Coronary artery (tissue), 2 donors: Measurements from ENCODE around the gene TNS1.

ENCODE experiments used
- DNase-seq: peaks from one replicate; pipeline ENCODE4 v3.0.0-alpha.2; 2017; ENCODE audit warnings: low spot score
- H3K27ac ChIP-seq, 2 donors: fragments of 200-600 bp; sonication (generic); one replicate each; pipeline ENCODE4 v1.5.1; 2016 to 2019
- H3K4me3 ChIP-seq: fragments of 200-600 bp; sonication (generic); 2 replicates; pipeline ENCODE4 v1.5.1; 2016; ENCODE audit warnings: mild to moderate bottlenecking, moderate library complexity
- TF ChIP-seq, protein P1 (sequence below): fragments of 200-600 bp; sonication (generic); IDR thresholded peaks from one replicate; pipeline ENCODE4 v1.5.1; 2019; ENCODE audit warnings: antibody characterized with exemption

The TNS1 gene

DNA sequence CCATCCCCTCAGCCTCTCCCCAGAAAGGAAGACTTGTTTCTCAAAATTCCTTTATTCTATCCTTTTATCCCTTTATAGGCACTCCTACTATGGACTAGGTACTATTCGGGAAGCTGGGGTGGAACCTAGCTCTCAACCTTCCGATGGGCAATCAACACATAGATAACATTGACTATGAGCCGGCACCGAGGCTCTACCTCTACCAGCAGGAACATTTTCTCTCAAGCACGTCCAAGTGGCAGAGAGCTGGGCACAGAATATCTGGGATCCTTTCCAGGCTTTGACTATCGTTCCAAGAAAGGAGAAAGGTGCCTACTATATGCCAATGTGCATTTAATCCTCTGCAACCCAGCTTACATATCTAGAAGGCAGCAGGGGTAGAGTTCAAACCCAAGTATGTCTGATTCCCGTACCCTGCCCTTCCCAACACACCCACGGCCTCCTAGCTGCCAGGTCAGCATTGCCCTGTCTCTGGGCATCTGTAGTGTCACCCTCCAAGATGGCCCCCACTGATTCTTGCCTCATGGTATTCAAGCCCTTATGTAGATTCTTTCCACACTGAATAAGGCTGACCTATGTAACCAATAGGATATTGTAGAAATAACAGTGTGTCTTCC lies 28.3 kb downstream of the TNS1 start:
- peak overlapping the region in 1 of 2 donors; percentile 14 for H3K27ac ChIP-seq
- TF ChIP-seq, protein P1, sequence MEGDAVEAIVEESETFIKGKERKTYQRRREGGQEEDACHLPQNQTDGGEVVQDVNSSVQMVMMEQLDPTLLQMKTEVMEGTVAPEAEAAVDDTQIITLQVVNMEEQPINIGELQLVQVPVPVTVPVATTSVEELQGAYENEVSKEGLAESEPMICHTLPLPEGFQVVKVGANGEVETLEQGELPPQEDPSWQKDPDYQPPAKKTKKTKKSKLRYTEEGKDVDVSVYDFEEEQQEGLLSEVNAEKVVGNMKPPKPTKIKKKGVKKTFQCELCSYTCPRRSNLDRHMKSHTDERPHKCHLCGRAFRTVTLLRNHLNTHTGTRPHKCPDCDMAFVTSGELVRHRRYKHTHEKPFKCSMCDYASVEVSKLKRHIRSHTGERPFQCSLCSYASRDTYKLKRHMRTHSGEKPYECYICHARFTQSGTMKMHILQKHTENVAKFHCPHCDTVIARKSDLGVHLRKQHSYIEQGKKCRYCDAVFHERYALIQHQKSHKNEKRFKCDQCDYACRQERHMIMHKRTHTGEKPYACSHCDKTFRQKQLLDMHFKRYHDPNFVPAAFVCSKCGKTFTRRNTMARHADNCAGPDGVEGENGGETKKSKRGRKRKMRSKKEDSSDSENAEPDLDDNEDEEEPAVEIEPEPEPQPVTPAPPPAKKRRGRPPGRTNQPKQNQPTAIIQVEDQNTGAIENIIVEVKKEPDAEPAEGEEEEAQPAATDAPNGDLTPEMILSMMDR = no peak
- DNase-seq = no peak
- no peak overlapping the region for H3K4me3 ChIP-seq

DNA sequence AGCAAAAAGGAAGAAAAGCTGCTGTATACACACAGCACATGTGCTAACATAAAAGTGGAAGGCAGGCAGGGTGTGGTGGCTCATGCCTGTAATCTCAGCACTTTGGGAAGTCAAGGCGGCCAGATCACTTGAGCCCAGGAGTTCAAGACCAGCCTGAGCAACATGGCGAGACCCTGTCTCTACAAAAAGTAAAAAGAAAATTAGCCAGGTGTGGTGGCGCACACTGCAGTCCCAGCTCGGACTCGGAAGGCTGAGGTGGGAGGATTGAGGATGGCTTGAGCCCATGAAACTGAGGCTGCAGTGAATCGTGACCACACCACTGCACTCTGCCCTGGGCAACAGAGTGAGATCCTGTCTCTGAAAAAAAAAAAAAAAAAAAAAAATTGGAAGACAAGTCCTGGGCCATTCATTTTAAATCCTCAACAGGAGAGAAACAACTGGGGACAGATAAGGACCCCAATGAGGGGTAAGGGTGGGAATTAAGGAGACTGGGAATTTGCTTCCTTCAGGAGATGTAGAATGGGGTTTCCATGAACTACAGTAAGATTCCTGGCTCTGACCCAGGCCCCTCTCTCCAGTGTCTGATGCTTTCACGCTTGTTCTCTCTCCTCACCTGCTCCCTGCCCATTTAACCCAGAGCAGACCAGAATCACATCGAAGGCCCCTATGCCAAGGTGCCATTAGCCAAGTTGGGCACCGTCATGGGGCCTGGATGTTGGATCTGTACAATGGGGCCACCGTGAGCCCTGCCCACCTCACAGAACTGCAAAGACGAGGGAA lies 29.6 kb downstream of the TNS1 start:
- no peak for DNase-seq
- TF ChIP-seq, protein P1 = no peak
- no peak overlapping the region for H3K4me3 ChIP-seq
- H3K27ac ChIP-seq = peak overlapping the region in 1 of 2 donors; percentile 12

DNA sequence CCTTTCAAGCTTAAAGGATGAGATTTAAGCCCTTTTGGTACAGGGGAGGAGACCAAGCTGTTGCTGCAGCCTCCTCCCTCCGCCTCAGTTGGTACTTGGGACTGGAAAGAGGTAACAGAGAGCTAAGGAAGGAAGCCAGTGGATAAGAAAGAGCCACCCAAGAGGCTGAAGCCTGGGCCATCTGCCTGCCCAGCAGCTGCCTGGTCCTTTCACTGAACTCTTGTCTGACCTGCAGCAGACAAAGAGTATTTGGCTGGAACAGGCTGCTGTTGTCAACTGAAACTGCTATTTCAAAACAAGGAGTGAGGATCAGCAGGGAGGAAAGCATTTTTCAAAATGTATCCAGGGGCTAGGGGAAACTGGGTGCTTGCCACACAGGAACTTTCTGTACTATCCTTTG lies 30.3 kb downstream of the TNS1 start:
- TF ChIP-seq, protein P1 = no peak
- Histone ChIP-seq H3K4me3 (no peak overlapping the region), H3K27ac (peak overlapping the region in 1 of 2 donors; percentile 23)
- no peak for DNase-seq

DNA sequence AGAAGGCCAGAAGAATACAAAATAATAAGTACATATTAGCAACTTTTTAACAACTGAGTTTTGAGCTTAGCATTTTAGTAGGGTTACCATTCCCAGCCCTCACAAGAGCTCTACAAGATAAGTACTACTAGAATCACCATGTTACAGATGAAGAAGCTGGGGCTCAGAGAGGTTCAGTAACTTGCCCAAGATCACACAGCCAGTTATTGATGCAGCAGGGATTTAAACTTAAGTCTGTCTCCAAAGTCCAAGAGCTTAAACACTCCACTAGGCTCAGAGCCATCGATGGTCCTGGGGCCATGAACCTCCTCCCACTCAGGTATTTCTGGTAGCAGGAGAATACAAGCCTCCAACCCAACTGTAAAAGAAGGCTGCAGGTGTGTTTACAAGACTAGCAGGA lies 30.8 kb downstream of the TNS1 start:
- Histone ChIP-seq H3K4me3 (no peak overlapping the region), H3K27ac (peak overlapping the region in 1 of 2 donors; percentile 23)
- TF ChIP-seq, protein P1 = no peak
- no peak for DNase-seq

DNA sequence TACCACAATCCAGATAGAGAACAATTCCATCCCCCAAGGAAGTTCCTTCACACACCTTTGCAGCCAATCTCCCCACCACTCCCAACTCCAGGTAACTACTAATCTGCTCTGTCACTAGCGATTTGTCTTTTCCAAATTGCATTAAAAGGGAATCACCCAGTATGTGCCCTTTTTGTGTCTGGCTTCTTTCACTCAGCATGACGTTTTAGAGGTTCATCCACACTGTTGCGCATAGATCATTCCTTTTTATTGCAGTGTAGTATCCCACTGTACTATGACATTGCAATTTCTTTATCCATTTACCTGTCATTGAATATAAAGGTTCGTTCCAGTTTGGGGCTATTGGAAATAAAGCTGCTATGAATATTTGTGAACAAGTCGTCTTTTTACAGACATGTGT lies 31.6 kb downstream of the TNS1 start:
- TF ChIP-seq, protein P1 = no peak
- H3K4me3 ChIP-seq = no peak overlapping the region
- no peak overlapping the region for H3K27ac ChIP-seq
- DNase-seq = no peak

DNA sequence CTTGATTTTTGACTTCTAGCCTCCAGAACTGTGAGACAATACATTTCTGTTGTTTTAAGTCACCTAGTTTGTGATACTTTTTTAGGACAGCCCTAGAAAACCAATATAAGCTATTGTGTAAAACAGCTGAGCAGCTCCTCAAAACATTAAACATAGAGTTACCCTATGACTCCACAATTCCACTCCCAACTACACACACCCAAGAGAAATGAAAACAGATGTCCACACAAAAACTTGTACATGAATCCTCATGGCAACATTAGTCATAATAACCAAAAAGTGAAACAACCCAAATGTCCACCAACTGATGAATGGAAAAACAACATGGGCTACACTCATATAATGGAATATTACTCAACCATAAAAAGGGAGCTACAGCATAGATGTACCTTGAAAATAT lies 32.6 kb downstream of the TNS1 start:
- no peak overlapping the region for H3K27ac ChIP-seq
- TF ChIP-seq, protein P1 = no peak
- DNase-seq = no peak
- no peak overlapping the region for H3K4me3 ChIP-seq

DNA sequence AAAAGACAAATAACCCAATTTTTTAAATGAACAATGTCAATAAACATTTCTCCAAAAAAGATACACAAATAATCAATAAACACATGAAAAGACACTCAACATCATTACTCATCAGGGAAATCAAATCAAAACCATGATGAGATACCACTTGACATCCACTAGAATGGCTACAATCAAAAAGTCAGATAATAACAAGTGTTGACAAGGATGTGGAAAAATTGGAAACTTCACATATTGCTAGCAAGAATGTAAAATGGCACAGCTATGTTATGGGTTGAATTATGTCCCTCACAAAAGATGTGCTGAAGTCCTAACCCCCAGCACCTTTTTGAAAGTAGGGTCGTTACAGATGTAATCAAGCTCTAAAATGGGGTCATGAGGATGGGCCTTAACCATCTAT lies 33.2 kb downstream of the TNS1 start:
- no peak for DNase-seq
- H3K4me3 ChIP-seq = no peak overlapping the region
- TF ChIP-seq, protein P1 = no peak
- no peak overlapping the region for H3K27ac ChIP-seq
